ENCODE measurements around the gene NT5M. TPM values are rescaled to one million over a fixed set of nuclear protein-coding genes. Genes with fewer than 3 reads are reported as not detected.
"Not testable (repeated sequence)": the region's sequence is repeated elsewhere in the genome, so short reads cannot be mapped to it uniquely, and the experiment has no call there.

Gene NT5M
- total RNA-seq, 1 donor from 2014 or later = 2.1 TPM

DNA sequence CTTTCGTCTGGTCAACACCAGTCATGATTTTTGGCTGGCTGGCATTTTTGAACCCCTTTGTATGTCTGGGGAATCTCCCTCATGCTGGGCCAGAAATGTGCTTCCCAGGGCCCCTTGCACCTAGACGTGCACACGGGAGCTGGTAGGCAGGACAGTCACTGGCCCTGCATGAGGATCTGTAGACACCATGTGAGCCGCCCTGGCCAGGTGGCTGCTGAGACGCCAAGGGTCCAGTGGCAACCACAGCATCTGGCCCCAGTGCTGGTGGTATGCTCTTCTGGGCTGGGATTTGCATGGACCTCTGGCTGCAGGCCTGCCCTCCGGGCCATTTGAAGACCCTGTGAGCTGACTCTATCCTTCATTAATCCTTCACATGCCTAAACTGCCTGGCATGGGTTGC, 67.5 kb downstream of the NT5M start:
- DNase-seq (ENCODE audit: low spot score) = no peak

- DNase-seq (ENCODE audit: low spot score) = no peak
These were observed 69.8 kb downstream of the NT5M start for GRCh38 chr17:17372856-17373520.

DNA sequence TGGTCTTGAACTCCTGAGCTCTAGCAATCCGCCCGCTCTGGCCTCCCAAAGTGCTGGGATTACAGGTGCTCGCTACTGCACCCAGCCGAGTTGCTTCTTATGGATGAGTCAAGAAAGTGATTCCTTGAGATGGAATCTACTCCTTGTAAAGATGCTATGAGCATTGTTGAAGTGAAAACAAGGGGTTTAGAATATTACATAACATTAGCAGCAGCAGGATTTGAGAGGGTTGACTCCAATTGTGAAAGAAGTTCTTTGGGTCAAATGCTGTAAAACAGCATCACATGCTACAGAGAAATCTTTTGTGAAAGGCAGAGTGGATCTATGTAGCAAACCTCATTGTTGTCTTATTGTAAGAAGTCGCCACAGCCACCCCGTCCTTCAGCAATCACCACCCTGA, 72.7 kb downstream of the NT5M start:
- no peak for DNase-seq (ENCODE audit: low spot score)

GRCh38 chr17:17376362-17376761, 73.2 kb downstream of the NT5M start:
- DNase-seq (ENCODE audit: low spot score) = no peak

DNA sequence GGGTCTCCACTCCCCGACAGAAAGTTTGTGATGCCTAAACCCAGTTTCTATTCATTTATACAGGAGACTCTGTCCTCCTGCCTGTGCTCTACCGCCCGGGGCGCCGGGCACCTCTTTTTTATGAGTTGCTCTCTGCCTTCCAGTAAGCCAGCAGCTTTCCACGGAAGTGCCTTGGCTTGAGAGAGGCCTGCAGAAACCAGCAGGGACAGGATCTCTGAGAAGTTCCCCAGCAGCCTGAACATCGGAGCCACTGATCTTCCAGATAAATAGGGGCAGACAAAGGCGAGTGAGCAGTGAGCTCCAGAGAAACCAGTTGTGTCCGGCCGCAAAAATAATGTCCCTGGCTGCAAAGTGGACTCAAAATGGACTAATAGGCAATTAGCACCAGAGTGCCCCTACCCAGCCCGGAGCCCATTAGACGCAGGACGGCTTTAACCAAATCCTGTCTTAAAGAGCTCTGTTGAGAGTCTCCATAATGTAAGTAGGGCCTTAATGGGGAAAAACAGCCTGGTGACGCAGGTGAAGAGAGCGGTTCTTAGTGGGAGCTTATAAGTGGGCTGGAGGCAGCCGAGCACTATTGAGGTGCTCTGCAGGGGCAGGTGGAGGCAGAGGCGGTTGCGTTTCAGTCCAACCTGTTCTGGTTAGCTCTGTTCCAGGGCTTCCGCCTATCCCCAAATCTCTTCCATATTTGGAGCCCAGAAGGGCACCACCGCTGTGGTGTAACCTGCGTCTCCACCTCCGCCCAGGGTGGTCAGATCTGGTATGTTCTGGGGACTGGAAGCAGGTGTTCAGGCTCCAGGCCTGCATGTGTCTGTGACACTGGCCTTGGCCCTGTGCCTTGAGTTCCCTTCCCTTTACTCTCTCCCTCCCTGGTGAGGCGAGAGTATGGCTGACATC, 74.1 kb downstream of the NT5M start:
- DNase-seq (ENCODE audit: low spot score) = no peak

GRCh38 chr17:17379197-17379991, 76.2 kb downstream of the NT5M start:
- DNase-seq (ENCODE audit: low spot score) = no peak

DNA sequence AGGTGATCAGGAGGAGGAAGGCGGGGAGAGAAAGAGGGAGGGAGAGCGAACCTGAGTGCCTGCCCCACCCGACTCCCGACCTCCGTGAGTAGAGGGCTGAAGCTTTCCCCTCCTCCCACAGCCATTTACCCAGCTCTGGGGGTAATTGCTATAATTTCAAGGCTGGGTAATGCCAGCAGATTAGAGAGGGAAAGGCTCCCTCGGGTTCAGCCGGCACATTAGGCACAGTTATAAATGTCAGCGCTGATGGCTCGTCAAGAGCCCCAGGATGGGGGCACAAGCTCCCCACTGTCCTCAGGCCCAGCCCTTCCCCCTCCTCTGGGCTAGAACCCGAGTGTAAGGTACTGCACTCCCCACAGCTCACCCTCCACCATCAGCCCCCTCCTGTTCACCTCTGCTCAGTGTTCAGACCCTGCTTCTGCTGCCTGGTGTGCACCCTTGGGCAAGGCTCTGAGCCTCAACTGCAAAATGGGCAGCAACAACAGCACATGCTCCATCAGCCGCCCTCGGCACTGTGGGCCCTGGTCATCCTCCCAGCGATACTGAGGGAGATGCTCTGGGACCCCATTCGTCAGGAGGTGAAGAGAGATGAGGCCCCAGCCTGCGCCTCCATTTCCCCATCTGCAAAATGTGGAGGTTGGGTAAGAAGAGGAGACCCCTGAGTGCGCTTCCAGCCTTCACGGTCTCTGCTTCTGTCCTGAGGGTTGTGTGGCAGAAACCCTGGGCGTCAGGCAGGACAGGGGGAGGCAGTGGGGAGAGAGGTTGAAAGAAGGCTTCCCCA, 77.2 kb downstream of the NT5M start:
- no peak for DNase-seq (ENCODE audit: low spot score)

DNA sequence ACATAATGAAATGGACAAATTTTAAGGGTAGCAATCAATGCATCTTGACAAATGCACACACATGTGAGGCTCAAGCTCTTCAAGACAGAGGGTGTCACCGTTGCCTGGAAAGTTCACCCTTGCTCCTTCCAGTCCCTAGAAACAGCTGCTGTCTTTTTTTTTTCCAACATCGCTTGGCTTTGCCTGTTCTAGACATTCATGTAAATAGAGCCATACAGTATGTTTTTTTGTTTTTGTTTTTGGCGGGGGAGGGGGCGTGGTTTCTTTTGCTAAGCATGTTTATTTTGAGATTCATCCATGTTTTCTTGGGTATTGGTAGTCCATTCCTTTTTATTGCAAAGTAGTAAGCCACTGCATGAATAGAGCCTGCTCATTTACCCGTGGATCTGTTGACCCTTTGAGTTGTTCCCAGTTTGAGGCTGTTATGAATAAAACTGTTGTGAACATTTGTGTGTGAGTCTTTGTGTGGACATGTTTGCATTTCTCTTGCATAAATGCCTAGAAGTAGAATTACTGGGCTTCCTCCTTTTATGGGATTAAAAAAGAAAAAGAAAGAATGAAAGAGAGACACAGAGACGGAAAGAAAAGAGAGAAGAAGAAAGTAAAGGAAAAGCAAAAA, 78.4 kb downstream of the NT5M start:
- DNase-seq (ENCODE audit: low spot score) = no peak

- no peak for DNase-seq (ENCODE audit: low spot score)
These were observed 78.9 kb downstream of the NT5M start for GRCh38 chr17:17382065-17382459.

DNA sequence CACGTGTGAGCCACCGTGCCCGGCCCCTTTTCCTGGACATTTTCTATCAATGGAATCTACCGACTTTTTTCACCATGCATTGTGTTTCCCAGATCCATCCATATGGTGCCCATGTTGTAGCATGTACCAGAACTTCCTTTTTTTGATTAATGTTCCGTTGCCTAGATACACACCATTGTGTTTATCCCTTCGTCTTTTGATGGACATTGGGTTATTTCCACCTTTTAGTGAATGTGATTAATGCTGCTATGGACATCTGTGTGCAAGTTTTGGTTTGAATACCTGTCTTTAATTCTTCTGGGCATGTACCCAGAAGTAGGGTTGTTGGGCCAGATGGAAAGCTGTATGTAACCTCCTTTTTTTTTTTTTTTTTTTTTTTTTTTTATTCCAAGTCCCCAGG, 79.8 kb downstream of the NT5M start:
- no peak for DNase-seq (ENCODE audit: low spot score)

DNA sequence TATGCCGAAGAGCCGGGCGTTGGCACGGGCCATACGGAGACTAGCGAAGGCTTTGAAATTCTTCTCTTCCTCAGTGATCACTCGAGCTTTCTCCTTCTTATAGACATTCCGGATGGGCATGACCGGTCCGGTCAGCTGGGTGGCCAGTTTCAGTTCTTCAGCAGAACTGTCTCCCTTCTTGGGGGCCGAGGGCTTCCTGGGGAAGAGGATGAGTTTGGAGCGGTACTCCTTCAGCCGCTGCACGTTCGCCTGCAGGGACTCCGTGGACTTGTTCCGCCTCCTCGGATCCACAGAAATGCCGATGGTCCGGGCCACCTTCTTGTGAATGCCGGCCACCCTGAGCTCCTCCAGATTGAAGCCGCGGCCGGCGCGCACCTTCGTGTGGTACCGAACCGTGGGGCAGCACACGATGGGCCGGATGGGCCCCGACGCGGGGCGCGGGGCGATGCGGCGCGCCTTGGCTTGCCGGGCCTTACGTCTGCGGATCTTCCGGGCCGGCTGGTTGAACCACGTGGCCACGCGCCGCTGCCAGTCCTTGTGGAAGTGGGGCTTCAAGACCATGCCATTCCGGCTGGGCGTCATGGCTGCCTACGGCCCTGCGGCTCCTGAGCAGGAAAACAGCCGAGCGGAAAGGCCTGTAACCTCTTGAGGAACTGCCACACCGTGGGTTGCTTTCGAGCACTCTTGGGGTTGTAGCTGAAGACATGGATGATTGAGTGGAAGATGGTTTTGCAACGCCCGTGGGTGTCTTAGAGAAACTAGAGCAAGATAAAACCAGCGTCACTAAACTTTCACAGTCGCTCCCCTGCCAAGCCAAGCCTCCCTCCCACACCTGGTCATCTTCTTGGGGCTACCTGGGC, 80.5 kb downstream of the NT5M start:
- not testable (repeated sequence) for DNase-seq (ENCODE audit: low spot score)

DNA sequence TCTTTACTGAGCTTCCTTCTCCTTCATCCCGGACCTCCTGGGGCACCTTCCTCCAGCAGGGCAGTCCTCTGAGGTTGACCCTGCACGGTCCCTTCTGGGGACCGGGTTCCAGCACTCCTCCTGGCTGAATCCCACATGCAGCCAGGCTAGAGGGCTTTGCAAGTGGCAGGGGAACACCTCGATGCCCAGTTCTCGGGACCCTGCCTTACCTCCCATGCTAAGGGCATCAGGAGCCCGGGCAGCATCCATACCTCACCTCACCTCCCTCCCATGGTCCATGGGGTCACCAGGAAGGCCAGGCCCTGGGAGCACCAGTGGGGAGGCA, 81.1 kb downstream of the NT5M start:
- no peak for DNase-seq (ENCODE audit: low spot score)

- no peak for DNase-seq (ENCODE audit: low spot score)
These were observed 81.8 kb downstream of the NT5M start for GRCh38 chr17:17384961-17385360.

DNA sequence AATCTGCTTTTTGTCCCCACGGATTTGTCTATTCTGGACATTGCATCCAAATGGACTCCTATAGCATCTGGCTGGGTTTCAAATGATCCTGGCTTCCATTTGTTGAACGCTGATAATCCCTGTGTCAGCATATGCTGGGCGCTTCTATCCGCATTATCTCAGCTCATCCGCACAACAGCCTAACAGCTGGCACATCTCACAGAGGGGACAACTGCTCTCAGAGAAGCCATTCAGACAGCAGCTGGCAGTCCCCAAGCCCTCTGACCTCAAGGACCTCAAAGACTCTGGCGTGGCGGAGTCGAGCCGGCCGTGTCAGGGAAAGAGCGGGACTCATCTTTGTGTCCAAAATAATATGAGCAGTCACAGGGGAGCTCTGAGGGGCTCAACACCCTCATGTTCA, 82.3 kb downstream of the NT5M start:
- no peak for DNase-seq (ENCODE audit: low spot score)

- no peak for DNase-seq (ENCODE audit: low spot score)
These were observed 83.1 kb downstream of the NT5M start for GRCh38 chr17:17386094-17386800.

GRCh38 chr17:17387017-17387497, 83.9 kb downstream of the NT5M start:
- DNase-seq (ENCODE audit: low spot score) = no peak

GRCh38 chr17:17387498-17388362, 84.6 kb downstream of the NT5M start:
- no peak for DNase-seq (ENCODE audit: low spot score)
